HG02642 (cell line): ENCODE data around the gene ZNF718.
A peak's percentile ranks its signal among the peaks of the same experiment; 100 is the strongest.
"Not testable (repeated sequence)": the region's sequence is repeated elsewhere in the genome, so short reads cannot be mapped to it uniquely, and the experiment has no call there.

ENCODE experiments used
- ATAC-seq: cut with Tn5 transposase; IDR thresholded peaks from one replicate; pipeline ENCODE4 v1.9.1; 2021; ENCODE audit warnings: mild to moderate bottlenecking; ENCODE audit not compliant: unreplicated experiment, poor library complexity

The ZNF718 gene

DNA sequence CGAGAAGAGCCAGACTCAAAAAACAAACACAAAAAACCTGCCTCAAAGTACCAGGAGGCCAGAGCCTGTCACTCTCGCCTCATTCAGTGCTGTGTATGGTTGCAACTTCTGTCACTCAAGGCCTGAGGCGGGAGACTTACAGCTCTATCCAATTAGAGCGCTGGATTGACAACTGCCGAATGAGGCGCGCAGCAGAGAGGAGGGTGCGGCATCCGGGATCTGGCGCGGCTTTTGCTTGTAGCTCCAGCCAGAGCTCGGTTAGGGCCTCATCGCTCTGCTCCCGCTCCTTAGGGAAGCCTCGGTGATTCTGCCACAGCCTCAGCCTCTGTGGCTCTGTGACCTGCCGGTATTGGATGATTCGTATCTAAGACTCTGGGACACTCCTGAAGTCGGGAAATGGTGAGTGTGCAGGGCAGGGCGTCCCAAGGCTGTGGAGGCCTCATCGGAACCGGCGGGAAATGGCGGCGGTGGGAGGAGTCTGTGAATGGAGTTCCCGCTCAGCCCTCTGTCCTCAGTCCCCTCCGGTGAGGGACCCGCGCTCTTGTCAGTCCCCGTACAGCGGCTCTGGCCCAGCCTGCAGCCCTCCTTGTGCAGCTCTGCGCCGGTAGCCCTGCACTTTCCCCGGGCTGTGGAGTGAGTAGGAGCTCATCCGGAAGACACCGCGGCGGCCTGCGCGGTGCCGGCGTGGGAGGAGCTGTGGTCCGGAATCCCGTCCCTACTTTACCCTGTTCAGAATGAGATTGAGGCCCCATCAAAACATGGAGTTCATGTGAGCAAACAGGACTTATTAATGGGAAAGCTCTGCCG, at the start of gene ZNF718:
Gene ZNF718, plus strand, starts transcription at position 227 of the 807 bp plus-strand sequence. Its CDS starts 170 bp downstream, at position 397.
- peak; percentile 99 for ATAC-seq

DNA sequence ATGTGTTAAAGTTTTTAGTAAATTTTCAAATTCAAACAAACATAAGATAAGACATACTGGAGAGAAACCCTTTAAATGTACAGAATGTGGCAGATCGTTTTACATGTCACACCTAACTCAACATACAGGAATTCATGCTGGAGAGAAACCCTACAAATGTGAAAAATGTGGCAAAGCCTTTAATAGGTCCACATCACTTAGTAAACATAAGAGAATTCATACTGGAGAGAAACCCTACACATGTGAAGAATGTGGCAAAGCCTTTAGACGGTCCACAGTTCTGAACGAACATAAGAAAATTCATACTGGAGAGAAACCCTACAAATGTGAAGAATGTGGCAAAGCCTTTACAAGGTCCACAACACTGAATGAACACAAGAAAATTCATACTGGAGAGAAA, 38.4 kb upstream of the ZNF718 start:
- no peak for ATAC-seq

DNA sequence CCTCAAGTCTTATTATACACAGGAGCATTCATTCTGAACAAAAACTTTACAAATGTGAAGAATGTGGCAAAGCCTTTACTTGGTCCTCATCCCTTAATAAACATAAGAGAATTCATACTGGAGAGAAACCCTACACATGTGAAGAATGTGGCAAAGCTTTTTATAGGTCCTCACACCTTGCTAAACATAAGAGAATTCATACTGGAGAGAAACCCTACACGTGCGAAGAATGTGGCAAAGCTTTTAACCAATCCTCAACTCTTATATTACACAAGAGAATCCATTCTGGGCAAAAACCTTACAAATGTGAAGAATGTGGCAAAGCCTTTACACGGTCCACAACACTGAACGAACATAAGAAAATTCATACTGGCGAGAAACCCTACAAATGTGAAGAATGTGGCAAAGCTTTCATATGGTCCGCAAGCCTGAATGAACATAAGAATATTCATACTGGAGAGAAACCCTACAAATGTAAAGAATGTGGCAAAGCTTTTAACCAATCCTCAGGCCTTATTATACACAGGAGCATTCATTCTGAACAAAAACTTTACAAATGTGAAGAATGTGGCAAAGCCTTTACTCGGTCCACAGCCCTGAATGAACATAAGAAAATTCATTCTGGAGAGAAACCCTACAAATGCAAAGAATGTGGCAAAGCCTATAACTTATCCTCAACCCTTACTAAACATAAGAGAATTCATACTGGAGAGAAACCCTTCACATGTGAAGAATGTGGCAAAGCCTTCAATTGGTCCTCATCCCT, 37.6 kb upstream of the ZNF718 start:
- not testable (repeated sequence) for ATAC-seq

DNA sequence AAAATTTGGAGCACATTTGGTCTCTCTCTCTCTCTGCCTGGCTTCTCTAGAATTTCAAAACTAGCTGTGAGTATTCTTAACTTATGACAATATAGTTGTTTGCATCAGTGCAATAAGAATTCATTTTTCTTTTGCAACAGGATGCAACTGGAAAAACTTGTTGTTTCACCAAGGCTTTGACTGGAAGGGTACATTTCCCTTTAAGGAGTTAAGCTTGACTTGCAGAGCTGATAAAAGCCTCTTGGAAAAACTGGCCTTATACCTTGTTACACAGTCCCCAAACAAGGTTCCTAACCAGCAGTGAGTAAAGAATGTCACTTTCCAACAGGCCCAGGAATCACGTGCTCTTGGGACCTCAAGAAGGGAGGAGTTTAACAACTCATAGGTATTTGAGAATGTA, 25.9 kb upstream of the ZNF718 start:
- ATAC-seq = no peak

DNA sequence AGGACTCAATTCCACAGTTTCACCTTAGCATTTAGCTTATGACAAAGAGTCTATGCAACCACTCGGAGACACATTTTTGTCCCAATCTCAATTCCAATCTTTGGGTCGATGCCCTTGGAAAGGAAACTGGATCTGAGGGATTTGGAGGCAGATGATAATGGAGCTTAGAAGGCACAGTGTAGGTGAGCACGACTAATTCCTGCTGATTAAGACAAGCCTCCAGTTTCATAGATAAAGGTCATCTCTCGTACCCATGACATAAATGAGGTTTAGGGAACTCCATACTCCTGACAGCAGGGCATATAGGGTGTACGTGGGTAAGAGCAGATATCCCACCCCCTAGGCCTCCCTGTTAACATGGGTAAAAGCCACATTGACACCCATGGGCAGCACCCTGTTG, 24.4 kb upstream of the ZNF718 start:
- no peak for ATAC-seq

DNA sequence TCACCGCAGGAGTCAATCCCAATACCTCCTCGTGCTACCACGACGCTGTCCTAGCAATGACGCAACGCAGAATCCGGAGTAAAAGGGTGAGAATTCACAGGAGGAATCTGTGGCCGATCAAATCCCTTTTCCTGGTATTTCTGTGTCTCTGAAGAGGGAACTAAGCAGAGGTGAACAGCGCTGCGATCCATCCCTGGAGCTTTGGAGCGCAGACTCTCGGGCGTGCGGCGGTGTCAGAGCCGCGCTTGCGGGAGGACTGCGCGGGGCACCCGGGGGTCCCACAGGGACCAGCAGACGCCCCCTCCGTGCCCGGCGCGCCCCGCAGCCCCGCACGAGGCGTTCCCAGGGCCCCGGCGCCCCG, 17.2 kb upstream of the ZNF718 start:
- ATAC-seq = no peak

DNA sequence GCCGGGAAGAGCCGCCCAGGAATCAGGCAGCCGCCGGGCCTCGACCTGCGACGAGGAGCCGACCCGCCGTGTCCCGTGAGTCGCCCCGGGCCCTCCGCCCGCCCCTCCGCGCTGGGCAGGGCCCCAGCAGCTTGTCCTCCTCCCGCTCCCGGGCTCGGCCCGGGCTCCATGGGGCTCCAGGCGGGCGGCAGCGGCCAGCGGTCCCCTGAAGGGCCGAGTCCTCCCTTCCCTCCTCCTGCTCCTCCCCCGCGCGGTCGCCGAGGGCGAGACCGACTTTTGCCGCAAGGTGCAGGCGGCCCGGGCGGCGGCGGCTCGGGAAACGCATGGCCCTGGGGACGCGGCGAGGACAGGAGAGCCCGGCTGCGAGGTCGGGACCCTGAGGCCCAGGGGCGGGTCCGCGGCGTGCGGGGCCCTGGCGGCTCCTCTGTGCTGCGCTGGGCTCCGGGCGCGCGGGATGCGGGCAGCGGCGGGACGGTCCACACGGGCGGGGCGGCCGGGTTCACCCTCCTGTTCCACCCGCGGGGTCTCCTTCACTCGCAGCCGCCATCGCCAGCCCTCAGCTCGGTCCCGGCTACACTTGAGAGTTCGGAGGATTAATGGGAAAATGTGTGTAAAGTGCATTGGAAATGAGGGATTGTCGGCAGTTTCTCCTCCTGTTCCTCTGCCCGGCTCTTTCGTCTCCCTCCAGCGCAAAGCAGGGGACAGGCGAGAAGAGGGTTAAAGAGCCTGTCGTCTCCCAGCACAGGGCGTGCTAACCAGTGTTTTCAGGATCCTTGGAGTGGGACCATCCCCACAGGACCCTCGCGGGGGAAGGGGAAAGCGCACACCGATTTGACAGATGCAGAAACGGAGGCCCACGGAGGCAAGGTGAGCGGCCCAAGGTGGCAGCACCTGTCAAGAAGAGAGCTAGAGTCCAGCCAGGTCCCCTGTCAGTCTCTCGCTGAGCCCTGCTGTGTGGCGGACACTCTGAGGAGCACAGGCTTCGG, 16.6 kb upstream of the ZNF718 start:
- ATAC-seq = no peak

DNA sequence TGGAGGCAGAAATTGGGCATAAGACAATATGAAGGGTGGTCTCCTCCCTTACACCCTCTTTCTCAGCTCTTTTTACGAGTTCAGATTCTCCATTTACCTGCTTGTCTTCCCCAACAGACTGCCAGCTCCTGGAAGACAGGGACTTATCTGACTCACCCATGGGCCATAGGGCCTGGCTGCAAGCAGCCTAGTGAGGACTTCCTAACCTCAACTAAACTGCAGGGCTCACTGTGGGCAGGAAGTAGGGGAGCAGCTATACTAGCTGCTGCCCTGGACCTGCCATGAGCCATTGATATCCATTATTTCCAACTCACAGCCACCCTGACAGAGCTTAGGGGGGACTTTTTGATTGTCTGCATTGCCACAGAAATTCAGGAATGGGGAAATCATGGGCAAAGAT, 11.5 kb upstream of the ZNF718 start:
- no peak for ATAC-seq

DNA sequence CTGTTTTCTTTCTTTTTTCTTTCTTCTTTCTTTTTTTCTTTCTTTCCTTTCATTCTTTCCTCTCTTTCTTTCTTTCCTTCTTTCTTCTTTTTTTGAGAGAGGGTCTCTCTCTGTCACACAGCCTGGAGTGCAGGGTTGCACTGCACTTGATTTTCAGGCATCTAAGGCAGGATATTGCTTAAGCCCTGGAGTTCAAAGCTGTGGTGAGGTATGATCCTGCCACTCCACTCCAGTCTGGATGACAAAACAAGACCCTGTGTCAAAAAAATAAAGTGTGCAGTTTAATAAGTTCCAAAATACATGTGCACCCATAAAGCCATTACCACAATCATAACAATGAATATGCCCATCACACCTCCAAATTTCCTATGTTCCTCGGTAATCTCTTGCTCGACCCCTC, 10.6 kb upstream of the ZNF718 start:
- no peak for ATAC-seq

DNA sequence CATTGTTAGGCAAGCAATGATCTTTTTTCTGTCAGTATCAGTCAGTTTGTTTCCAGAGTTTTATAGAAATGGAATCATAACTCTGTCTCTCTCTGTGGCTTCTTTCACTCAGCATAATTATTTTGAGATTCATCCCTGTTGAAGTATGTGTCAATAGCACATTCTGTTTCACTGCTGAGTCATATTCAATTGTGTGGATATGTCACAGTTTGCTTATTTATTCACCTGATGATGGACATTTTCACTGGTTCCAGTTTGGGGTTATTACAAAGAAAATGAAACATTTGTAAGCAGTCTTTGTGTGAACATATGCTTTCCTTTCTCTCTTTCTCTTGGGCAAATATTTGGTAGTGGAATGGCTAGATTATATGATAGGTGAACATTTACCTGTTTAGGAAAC, 10.2 kb upstream of the ZNF718 start:
- no peak for ATAC-seq

DNA sequence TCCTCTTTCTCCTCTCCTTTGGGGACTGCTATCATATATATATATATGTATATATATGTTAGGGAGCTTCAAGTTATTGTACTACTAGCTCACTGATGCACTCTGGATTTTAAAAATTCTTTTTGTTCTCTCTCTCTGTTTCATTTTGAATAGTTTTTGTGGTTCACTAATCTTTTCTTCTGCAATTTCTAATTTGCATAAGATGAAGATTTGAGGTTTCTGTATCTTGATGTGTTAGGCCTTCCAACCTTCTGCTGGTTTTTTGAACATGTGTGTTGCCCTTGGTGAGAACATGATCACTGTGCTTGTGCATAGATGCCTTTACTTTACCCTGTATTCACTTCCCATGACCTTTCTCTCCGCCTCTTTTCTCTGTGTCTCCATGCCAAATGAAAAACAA, 7.8 kb upstream of the ZNF718 start:
- ATAC-seq = no peak

DNA sequence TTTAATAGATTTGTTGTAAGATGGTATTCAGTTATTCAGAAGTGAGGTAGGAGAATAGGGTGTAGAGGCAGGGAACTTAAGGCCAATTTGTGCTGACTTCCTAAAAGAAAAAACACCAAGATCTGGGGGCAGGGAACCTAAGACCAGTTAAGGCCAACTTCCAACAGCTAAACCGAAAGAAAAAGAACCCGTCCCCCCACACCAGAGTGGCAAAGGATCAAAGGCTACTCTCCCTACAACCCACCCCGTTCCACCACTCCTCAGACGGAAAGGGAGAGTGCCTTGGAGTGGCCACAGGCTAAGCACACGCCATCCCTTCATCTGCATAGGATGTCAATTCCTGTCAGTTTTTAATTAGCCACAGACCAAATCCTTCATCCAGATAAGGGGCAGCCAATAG, 3.7 kb upstream of the ZNF718 start:
- no peak for ATAC-seq

DNA sequence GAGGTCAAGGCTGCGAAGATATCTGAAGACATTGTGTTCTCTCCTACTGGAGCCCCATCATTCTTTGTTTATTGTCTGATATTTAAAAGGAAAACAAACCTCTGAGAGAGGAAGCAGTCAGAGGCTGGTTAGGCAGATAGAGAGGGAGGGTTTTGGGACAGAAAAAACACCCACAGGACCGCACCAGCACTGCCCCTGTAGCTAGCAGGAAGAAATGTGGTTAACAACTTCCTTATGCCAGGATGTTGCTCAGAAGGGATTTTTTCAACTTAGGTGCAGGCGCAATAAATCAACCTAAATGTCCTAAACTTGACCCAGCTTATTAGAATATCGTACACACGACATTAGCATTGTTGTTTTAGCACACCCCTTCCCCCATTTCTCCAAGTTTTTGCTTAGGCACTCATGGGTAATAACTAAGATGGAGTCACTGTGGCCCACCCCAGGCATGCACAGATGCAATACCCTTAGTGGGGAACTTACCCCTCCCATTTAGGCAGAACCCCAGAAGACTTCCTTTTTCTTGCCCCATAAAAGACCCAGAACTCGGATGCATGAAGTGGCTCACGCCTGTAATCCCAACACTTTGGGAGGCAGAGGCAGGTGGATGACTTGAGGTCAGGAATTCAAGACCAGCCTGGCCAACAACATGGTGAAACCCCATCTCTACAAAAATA, 2.8 kb upstream of the ZNF718 start:
- ATAC-seq = no peak

DNA sequence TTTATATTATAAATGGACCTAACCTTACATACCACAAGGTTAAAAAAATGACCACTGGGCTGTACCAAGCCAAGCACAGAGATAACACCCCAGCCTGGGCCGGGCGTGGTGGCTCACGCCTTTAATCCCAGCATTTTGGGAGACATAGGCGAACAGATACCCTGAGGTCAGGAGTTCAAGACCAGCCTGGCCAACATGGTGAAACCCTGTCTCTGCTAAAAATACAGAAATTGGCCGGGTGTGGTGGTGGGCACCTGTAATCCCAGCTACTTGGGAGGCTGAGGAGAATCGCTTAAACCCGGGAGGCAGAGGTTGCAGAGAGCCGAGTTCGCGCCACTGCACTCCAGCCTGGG, 403 bp upstream of the ZNF718 start:
- not testable (repeated sequence) for ATAC-seq

DNA sequence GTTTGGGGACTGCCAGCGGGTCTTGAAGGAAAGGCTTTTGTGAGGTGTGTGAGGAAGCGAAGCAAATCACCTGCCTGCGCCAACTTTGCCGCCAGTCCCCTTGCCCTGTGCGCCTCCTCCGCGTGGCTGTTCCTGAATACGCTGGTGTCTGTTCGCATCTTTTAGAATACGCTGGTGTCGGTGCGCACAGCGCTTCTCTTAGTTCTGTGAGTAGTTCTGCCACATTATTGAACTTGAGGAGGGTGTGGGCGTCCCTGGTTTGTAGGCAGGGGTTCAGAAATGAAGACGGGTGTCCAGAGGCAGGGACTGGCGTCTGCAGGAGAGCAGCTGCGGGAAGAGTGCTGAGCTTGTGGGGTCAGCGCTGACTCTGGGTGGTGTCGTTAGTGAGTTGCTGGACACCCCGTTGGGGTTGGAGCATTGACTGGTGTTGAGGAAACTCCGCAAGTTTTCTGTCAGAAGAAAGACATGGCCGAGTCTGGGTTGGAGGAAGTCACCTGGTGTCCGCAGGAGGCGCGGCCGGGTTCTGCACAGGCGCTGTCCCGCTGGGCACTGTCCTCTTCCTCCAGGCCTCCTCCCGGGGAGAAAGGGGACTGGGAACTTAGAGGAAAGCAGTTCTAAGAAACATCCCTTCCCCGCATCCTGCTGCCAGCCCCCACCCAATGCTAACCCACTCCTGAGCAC, 930 bp downstream of the ZNF718 start:
- peak; percentile 0 for ATAC-seq

DNA sequence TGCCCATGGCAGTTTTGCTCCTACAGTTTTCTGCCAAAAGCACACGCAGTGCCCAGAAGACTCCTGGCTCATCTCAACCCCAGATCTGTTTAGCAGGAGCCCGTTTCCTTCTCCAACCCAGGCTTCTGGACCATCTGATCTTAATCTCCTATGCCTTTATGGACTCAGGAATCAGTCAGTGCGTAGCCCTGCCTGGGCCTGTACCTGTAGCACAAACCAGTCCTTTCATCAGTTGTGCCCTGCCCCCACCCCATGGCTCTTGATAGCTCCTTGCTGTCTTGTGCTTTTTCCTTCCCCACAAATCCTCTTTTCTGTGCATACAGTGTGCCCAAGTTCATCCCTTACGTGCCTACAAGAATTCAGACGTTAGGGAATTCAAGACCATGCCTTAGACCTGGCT, 1.5 kb downstream of the ZNF718 start:
- no peak for ATAC-seq

DNA sequence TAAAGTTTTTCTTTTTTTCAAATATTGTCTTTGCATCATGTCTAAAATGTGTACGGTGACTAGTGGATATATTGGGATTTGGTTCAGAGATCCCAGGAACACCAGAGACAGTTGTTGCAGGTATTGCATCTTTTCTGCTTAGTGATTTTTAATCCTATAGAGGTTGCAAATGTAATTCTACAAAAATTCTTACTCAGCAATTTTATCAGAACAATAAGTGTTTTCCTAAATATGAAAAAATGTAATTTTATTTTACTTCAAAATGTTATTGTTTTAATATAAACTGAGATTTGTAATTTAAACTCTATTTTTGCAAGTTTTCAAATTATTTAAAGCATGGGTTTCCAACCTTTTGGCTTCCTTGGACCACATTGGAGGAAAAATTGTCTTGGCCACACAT, 8.2 kb downstream of the ZNF718 start:
- ATAC-seq = no peak

DNA sequence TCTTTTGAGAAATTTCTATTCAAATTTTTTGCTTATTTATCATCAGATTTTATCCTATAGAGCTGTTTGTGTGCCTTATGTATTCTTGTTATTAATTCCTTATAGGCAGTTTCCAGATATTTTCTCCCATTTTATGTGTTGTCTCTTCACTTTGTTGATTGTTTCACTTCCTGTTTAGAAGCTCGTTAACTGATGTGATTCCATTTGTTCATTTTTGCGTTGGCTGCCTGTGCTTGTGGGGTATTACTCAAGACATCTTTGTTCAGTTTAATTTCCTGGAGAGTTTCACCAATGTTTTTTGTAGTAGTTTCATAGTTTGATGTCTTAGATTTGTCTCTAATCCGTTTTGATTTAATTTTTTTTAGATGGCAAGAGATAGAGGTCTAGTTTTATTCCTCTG, 14.6 kb downstream of the ZNF718 start:
- ATAC-seq = no peak

DNA sequence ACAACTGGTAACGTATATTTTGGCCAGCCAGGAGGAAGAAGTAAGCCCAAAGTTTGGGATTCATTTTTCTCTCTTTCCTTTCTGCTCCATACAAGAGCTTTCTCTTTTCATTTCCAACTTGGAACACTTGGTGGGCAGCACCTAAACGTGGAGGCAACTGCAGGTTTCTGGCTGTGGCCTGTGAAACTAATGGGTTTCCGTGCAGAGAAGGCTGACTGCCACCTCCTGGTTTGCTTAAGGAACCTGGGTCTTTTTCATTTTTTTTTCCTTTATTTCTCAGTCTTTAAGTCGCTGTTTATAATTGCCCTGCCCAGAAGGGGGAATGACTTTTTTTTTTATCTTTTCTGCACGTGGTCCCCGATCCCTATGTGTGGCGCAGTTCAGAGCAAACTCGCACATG, 15.4 kb downstream of the ZNF718 start:
- ATAC-seq = no peak

DNA sequence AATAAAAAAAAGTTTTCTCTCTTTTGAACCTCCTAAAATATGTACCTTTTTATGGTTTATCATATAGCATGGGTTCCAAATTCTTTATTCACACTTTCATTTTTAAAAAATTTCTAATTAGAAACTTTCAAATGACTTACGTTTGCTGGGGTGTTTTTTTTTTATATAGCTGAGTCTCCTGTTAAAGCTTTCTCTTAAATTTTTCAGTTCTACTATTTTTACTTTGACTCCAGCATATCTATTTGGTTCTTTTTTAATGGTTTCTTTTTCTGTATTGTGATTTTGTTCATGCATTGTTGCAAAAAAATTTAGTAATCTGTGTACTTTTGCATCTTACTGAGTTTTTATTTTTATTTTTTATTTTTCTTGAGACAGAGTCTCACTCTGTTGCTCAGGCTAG, 22.3 kb downstream of the ZNF718 start:
- no peak for ATAC-seq
